ENCODE measurements around the gene HK3.

The HK3 gene

GRCh38 chr5:176869501-176870109 is 29.5 kb downstream of the HK3 start:
- Histone ChIP-seq H3K27me3 (peaks cover 0 to 60% of the 10 kb centered on the region in 2 donors), H3K4me3 (no peak overlapping the region), H3K9me3 (no peaks in the 10 kb centered on the region), H3K4me1 (no peaks in the 10 kb centered on the region), H3K36me3 (no peaks in the 10 kb centered on the region), H3K27ac (no peak overlapping the region)
- TF ChIP-seq CTCF (IDR thresholded peaks at IDR 0.05), result no peak
- intact Hi-C loops (cut with DNase I; ENCODE audit: low total_unique reads), result no loop called here
- no peak for DNase-seq

- DNase-seq, result no peak
- TF ChIP-seq CTCF (IDR thresholded peaks at IDR 0.05), result no peak
- Histone ChIP-seq H3K4me1 (no peaks in the 10 kb centered on the region), H3K27ac (no peak overlapping the region), H3K36me3 (no peaks in the 10 kb centered on the region), H3K27me3 (peaks cover 0 to 61% of the 10 kb centered on the region in 2 donors), H3K4me3 (no peak overlapping the region), H3K9me3 (no peaks in the 10 kb centered on the region)
- intact Hi-C loops (cut with DNase I; ENCODE audit: low total_unique reads), result no loop called here
Measured at GRCh38 chr5:176868731-176869130, 30.4 kb downstream of the HK3 start.

DNA sequence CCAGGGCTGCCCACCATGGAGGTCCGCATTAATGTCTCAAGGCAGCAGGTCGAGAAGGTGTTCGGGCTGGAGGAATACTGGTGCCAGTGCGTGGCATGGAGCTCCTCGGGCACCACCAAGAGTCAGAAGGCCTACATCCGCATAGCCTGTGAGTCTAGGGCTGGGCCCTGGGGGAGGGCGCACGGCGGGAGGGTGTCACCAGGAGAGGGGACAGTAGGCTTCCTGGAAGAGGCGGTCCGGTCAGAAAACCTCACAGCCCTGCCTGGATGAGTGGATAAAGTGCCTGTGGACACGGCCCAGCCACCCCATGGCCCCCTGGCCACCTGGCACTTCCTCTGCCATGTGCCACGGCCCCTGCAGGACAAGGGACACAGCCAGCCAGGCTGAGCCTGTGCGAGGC is 31.0 kb downstream of the HK3 start:
- intact Hi-C loops (cut with DNase I; ENCODE audit: low total_unique reads), result no loop called here
- no peak for TF ChIP-seq CTCF (IDR thresholded peaks at IDR 0.05)
- H3K36me3 ChIP-seq, result no peaks in the 10 kb centered on the region
- H3K4me1 ChIP-seq, result no peaks in the 10 kb centered on the region
- H3K27ac ChIP-seq, result no peak overlapping the region
- H3K4me3 ChIP-seq, result no peak overlapping the region
- no peak for DNase-seq
- peaks cover 0 to 65% of the 10 kb centered on the region in 2 donors for H3K27me3 ChIP-seq
- H3K9me3 ChIP-seq, result no peaks in the 10 kb centered on the region

DNA sequence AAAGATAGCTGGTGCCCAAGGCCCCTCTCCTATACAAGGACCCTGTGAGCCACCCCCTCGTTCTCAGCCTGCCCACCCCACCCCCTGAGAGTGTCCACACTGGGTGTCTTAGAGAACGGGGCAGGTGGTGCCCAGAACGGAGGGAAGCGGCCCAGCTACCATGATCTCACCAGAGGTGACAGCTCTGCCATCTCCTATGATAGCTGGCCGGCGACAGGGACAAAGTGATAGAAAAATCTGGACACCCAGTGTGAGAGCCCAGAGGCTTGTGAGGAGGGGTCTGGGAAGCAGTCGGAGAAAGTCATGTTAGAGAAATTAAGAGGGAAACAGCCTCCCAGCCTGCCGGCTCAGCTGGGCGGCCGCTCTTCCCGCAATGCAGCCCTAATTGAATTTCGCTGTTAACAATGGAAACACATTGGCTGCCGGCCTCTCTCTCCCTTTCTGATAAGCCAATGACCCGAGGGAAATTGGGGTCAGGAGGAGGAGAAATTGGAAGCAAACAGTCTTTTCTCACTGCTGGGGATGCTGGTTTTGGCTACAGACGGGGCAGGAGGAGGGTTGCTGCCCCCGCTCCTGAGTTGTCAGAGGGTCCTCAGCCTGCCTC is 32.3 kb downstream of the HK3 start:
- intact Hi-C loops (cut with DNase I; ENCODE audit: low total_unique reads), result no loop called here
- H3K27ac ChIP-seq, result no peak overlapping the region
- no peak overlapping the region for H3K4me3 ChIP-seq
- H3K36me3 ChIP-seq, result no peaks in the 10 kb centered on the region
- no peaks in the 10 kb centered on the region for H3K9me3 ChIP-seq
- peaks cover 0 to 78% of the 10 kb centered on the region in 2 donors for H3K27me3 ChIP-seq
- no peak for TF ChIP-seq CTCF (IDR thresholded peaks at IDR 0.05)
- H3K4me1 ChIP-seq, result no peaks in the 10 kb centered on the region
- DNase-seq, result no peak

DNA sequence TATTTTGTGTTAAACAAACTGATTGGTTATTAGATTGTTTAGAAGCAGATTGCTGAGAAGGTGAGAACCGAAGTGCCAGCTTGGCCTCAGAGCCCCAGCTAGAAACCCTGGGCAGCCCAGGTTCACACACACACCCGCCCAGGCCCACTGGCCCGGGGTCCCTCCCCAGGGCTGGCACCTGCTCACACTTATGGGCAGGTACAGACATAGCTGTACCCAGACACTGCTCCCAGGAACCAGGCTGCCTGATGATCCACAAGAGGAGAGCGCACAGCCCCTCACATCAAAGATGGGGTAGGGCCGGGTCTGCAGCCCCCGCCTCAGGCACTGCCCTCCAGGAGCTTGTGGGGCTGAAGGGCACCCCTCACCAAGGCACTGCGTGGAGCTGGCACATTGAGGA is 33.2 kb downstream of the HK3 start:
- intact Hi-C loops (cut with DNase I; ENCODE audit: low total_unique reads), result no loop called here
- Histone ChIP-seq H3K9me3 (no peaks in the 10 kb centered on the region), H3K4me3 (no peak overlapping the region), H3K4me1 (no peaks in the 10 kb centered on the region), H3K36me3 (no peaks in the 10 kb centered on the region), H3K27me3 (peaks cover 0 to 86% of the 10 kb centered on the region in 2 donors), H3K27ac (no peak overlapping the region)
- TF ChIP-seq CTCF (IDR thresholded peaks at IDR 0.05), result no peak
- no peak for DNase-seq

All from tibial artery (tissue), 4 donors.